Pancreas (tissue), 10 donors: ENCODE data around the gene WDR49. TPM values are rescaled to one million over a fixed set of nuclear protein-coding genes. Genes with fewer than 3 reads are reported as not detected.
A peak's percentile ranks its signal among the peaks of the same experiment; 100 is the strongest.

Experiments used
- ATAC-seq, 4 donors: fragments of 200-7000 bp; cut with Tn5 transposase; one replicate each; pipeline versions ENCODE4 v1.8.0 to v1.9.1; 2020; ENCODE audit warnings: mild to moderate bottlenecking in 4 of 4, moderate library complexity in 4 of 4
- DNase-seq, 6 donors: peaks; one replicate each; pipeline ENCODE4 v3.0.0-alpha.2; 2020
- FAIRE-seq: peaks from 2 replicates; lab custom pipeline; 2012; peaks lifted over from hg19 to GRCh38; lab: Jason Lieb, UNC
- H3K27ac ChIP-seq, 4 donors: fragments of 200-600 bp; sonication (generic); 1 replicate in 3 of 4; 2 replicates in 1 of 4; pipeline versions ENCODE4 v1.5.0 to v1.8.0; 2020
- H3K27me3 ChIP-seq, 4 donors: fragments of 200-600 bp; one replicate each; pipeline ENCODE4 v1.8.0; 2021
- H3K36me3 ChIP-seq, 3 donors: fragments of 200-600 bp; sonication (generic) in 1 of 3; one replicate each; pipeline versions ENCODE4 v1.5.0 to v1.8.0; 2020 to 2021
- H3K4me1 ChIP-seq, 3 donors: fragments of 200-600 bp; one replicate each; pipeline ENCODE4 v1.8.0; 2021
- H3K4me3 ChIP-seq, 4 donors: fragments of 200-600 bp; sonication (generic) in 2 of 4; one replicate each; pipeline versions ENCODE4 v1.5.0 to v1.8.0; 2020 to 2021
- H3K9me3 ChIP-seq, 4 donors: fragments of 200-600 bp; one replicate each; pipeline ENCODE4 v1.8.0; 2021
- CTCF ChIP-seq, 4 donors: fragments of 200-600 bp; sonication (generic) in 3 of 4; IDR thresholded peaks; one replicate each; pipeline versions ENCODE4 v1.5.0 to v1.8.0; 2021; ENCODE audit warnings: antibody characterized with exemption in 4 of 4
- WGBS, 2 donors: extraction: QIAGEN DNeasy Blood & Tissue Kit; methylation state at CpG; one replicate each; pipeline ENCODE4 v1.1.7; 2013; 5-methylcytosine and 5-hydroxymethylcytosine counted together
- intact Hi-C, 3 donors: fragments of 100-400 bp; cut with DNase I; formaldehyde crosslinking; loops; one replicate each; pipeline versions ENCODE4 v1.11.1 to v1.14.2; 2022
- polyA plus RNA-seq, 2 donors: library from polyadenylated mRNA; stranded (reverse); fragments of 200-250 nt; gene quantifications; one replicate each; pipeline ENCODE4 v1.2.3, GENCODE V29; 2013
- total RNA-seq, 6 donors: library from RNA; stranded (reverse); fragmentation: NEBNext Ultra II Directional in 4 of 6; extraction: Animal tissue kit (Norgen Biotek cat#: 25700) in 4 of 6; gene quantifications; one replicate each; pipeline versions ENCODE4 v1.2.1 to v1.2.4, GENCODE V29; 2021 to 2023
- donor health status: healthy with polysubstance abuse.
- donor health status: DM: no; HTN: no; CAD: no; lungs with moderate emphysema.
- donor health status: DM: no; HTN: no; CAD: no.
- donor health status: control.
- donor health status: control.
- donor health status: Bipolar disorder and iron deficiency.
- donor health status: DM: yes; HTN: yes; CAD: no.
- donor health status: DM: no; HTN: no; CAD: no.
- donor health status: DM: no; HTN: no; CAD: no.
- donor health status: DM: yes; HTN: yes; CAD: no.

The WDR49 gene
- total and polyA plus RNA-seq, 8 donors, result 0.02 to 0.79 (median 0.44) TPM

GRCh38 chr3:167684388-167684993, 30.7 kb upstream of the WDR49 start:
- DNase-seq (peak in 3 of 6 donors; percentile 26 to 55 (median 34)), FAIRE-seq (peak; percentile 95), ATAC-seq (peak; percentile 67 to 92 (median 80))
- Histone ChIP-seq H3K9me3 (no peaks in the 10 kb centered on the region), H3K36me3 (no peaks in the 10 kb centered on the region), H3K27ac (no peak overlapping the region), H3K27me3 (no peaks in the 10 kb centered on the region), H3K4me1 (no peaks in the 10 kb centered on the region), H3K4me3 (no peak overlapping the region)
- peak; percentile 67 to 79 (median 68) for TF ChIP-seq CTCF (IDR thresholded peaks at IDR 0.05)
- intact Hi-C loops, result loop anchor here in 1 of 3 donors (10.0 kb wide), 1 partner anchor 280 kb away; no protein-coding TSS in a partner anchor

GRCh38 chr3:167679526-167679925, 25.8 kb upstream of the WDR49 start:
- no peak for ATAC-seq
- TF ChIP-seq CTCF (IDR thresholded peaks at IDR 0.05), result no peak
- Histone ChIP-seq H3K4me3 (no peak overlapping the region), H3K36me3 (peaks cover 0 to 8% (median 0%) of the 10 kb centered on the region in 3 donors), H3K9me3 (peaks cover 0 to 5% (median 0%) of the 10 kb centered on the region in 4 donors), H3K27ac (no peak overlapping the region), H3K27me3 (no peaks in the 10 kb centered on the region), H3K4me1 (no peaks in the 10 kb centered on the region)
- intact Hi-C loops, result no loop called here
- no peak for FAIRE-seq
- WGBS, 2 donors, result 96 to 98% methylated on average over 4 of the region's 4 CpGs
- no peak for DNase-seq

GRCh38 chr3:167675848-167676247, 22.1 kb upstream of the WDR49 start:
- no peaks in the 10 kb centered on the region for H3K4me1 ChIP-seq
- no peaks in the 10 kb centered on the region for H3K27me3 ChIP-seq
- H3K4me3 ChIP-seq, result no peak overlapping the region
- FAIRE-seq, result no peak
- peaks cover 0 to 5% (median 0%) of the 10 kb centered on the region in 4 donors for H3K9me3 ChIP-seq
- intact Hi-C loops, result no loop called here
- WGBS, 2 donors, result 96 to 100% methylated on average over 1 of the region's 1 CpG
- TF ChIP-seq CTCF (IDR thresholded peaks at IDR 0.05), result no peak
- H3K36me3 ChIP-seq, result peaks cover 0 to 8% (median 0%) of the 10 kb centered on the region in 3 donors
- H3K27ac ChIP-seq, result no peak overlapping the region
- ATAC-seq, result no peak
- DNase-seq, result no peak

- Histone ChIP-seq H3K36me3 (peaks cover 0 to 8% (median 0%) of the 10 kb centered on the region in 3 donors), H3K4me3 (no peak overlapping the region), H3K9me3 (peaks cover 0 to 5% (median 0%) of the 10 kb centered on the region in 4 donors), H3K4me1 (no peaks in the 10 kb centered on the region), H3K27ac (no peak overlapping the region), H3K27me3 (no peaks in the 10 kb centered on the region)
- no peak for FAIRE-seq
- 49 to 71% methylated on average over 1 of the region's 1 CpG for WGBS, 2 donors
- TF ChIP-seq CTCF (IDR thresholded peaks at IDR 0.05), result no peak
- intact Hi-C loops, result no loop called here
- ATAC-seq, result no peak
- DNase-seq, result no peak
Observed at GRCh38 chr3:167673221-167673620, 19.5 kb upstream of the WDR49 start.

- 87 to 88% methylated on average over 4 of the region's 4 CpGs for WGBS, 2 donors
- DNase-seq (no peak), ATAC-seq (no peak), FAIRE-seq (no peak)
- Histone ChIP-seq H3K27me3 (no peaks in the 10 kb centered on the region), H3K27ac (no peak overlapping the region), H3K9me3 (peaks cover 0 to 5% (median 0%) of the 10 kb centered on the region in 4 donors), H3K4me3 (no peak overlapping the region), H3K36me3 (peaks cover 0 to 8% (median 0%) of the 10 kb centered on the region in 3 donors), H3K4me1 (no peaks in the 10 kb centered on the region)
- intact Hi-C loops, result no loop called here
- TF ChIP-seq CTCF (IDR thresholded peaks at IDR 0.05), result no peak
Observed at GRCh38 chr3:167671878-167672427, 18.2 kb upstream of the WDR49 start.
